PC-9 (cell line): ENCODE data around the gene MRPL19. TPM values are rescaled to one million over a fixed set of nuclear protein-coding genes. Genes with fewer than 3 reads are reported as not detected.

Experiments used
- BruUV-seq: library from RNA; stranded (reverse); fragments of 400-500 nt; replicated peaks from 2 replicates; lab custom pipeline; 2021; lab: Mats Ljungman, UMichigan
- CTCF ChIA-PET: fragments of 300-600 bp; sonication (Branson Sonifier 250); formaldehyde crosslinking; loops from one replicate; lab custom pipeline; 2022; ENCODE audit warnings: antibody characterized with exemption; lab: Charles Lee
- POLR2A ChIA-PET: fragments of 300-600 bp; sonication (Branson Sonifier 250); formaldehyde crosslinking; loops from one replicate; lab custom pipeline; 2022; ENCODE audit warnings: antibody characterized with exemption; ENCODE audit not compliant: unreplicated experiment; lab: Charles Lee
- DNase-seq, 2 experiments: peaks; one replicate each; pipeline versions ENCODE4 v3.0.0 to v3.0.0-alpha.2; 2015 to 2022; ENCODE audit warnings: mixed read lengths in 1 of 2
- H2AFZ ChIP-seq: fragments of 200-600 bp; sonication (generic); 2 replicates; pipeline ENCODE4 v1.8.1; 2017; ENCODE audit warnings: antibody characterized with exemption
- H3F3A ChIP-seq: fragments of 200-600 bp; sonication (generic); 2 replicates; pipeline ENCODE4 v1.8.1; 2017; ENCODE audit warnings: antibody characterized with exemption, mild to moderate bottlenecking, low read depth; ENCODE audit not compliant: insufficient read depth
- H3K27ac ChIP-seq: fragments of 200-600 bp; sonication (generic); 2 replicates; pipeline ENCODE4 v1.6.1; 2016; ENCODE audit warnings: mixed run types
- H3K27me3 ChIP-seq: fragments of 200-600 bp; sonication (generic); 2 replicates; pipeline ENCODE4 v1.6.1; 2016; ENCODE audit warnings: low read depth, mixed run types; ENCODE audit not compliant: insufficient read depth
- H3K36me3 ChIP-seq: fragments of 200-600 bp; sonication (generic); 2 replicates; pipeline ENCODE4 v1.6.1; 2016; ENCODE audit warnings: low read depth, mixed run types
- H3K4me1 ChIP-seq: fragments of 200-600 bp; sonication (generic); replicated peaks from 2 replicates; pipeline ENCODE4 v1.6.1; 2016; ENCODE audit warnings: mixed run types; ENCODE audit not compliant: insufficient read depth
- H3K4me2 ChIP-seq: fragments of 200-600 bp; sonication (generic); 2 replicates; pipeline ENCODE4 v1.6.1; 2017; ENCODE audit warnings: mixed run types
- H3K4me3 ChIP-seq: fragments of 200-600 bp; sonication (generic); 2 replicates; pipeline ENCODE4 v1.6.1; 2016; ENCODE audit warnings: mixed run types
- H3K79me2 ChIP-seq: fragments of 200-600 bp; sonication (generic); 2 replicates; pipeline ENCODE4 v1.6.1; 2017; ENCODE audit warnings: low read depth, mixed run types
- H3K9me2 ChIP-seq: fragments of 200-600 bp; sonication (generic); 2 replicates; pipeline ENCODE4 v1.8.1; 2017; ENCODE audit warnings: mild to moderate bottlenecking; ENCODE audit not compliant: insufficient read depth
- H3K9me3 ChIP-seq: fragments of 200-600 bp; sonication (generic); 2 replicates; pipeline ENCODE4 v1.8.1; 2016; ENCODE audit warnings: low read depth; ENCODE audit not compliant: insufficient read depth
- H4K20me1 ChIP-seq: fragments of 200-600 bp; sonication (generic); 2 replicates; pipeline ENCODE4 v1.8.1; 2017; ENCODE audit not compliant: insufficient read depth
- EZH2 ChIP-seq: fragments of 200-600 bp; sonication (generic); IDR thresholded peaks from 2 replicates; pipeline ENCODE4 v1.8.0; 2017; ENCODE audit warnings: antibody characterized with exemption, low read depth
- intact Hi-C: fragments of 100-400 bp; cut with micrococcal nuclease; formaldehyde crosslinking; loops from one replicate; pipeline ENCODE4 v1.10.0; 2022; ENCODE audit not compliant: unreplicated experiment
- total RNA-seq: library from RNA; stranded (reverse); gene quantifications from 2 replicates; pipeline ENCODE4 v1.2.3, GENCODE V29; 2021
- TF ChIP-seq, protein P1 (sequence below): fragments of 200-600 bp; sonication (generic); conservative IDR thresholded peaks from 2 replicates; pipeline ENCODE4 v1.6.1; 2017; ENCODE audit warnings: mixed run types, antibody characterized with exemption, mild to moderate bottlenecking, moderate library complexity

MRPL19 gene
- total RNA-seq, 1 experiment from 2014 or later: 46.5 TPM

- intact Hi-C loops: no loop called here
- Histone ChIP-seq H3K27me3 (no peaks in the 10 kb centered on the region), H3K27ac (no peak overlapping the region), H3K4me2 (no peak overlapping the region), H3K4me3 (no peak overlapping the region), H4K20me1 (no peaks in the 10 kb centered on the region), H3K9me3 (no peaks in the 10 kb centered on the region), H3K36me3 (0 out of 2 replicates have a peak, but pooled peaks cover 21% of the 10 kb centered on the region), H3F3A (peaks cover 6% of the 10 kb centered on the region; the same call in 1 of the 2 replicates), H3K9me2 (no peaks in the 10 kb centered on the region), H3K4me1 (peaks cover 14% of the 10 kb centered on the region), H3K79me2 (peaks cover 21% of the 10 kb centered on the region), H2AFZ (no peak overlapping the region)
- no TSS peak for BruUV-seq
- TF ChIP-seq, protein P1, sequence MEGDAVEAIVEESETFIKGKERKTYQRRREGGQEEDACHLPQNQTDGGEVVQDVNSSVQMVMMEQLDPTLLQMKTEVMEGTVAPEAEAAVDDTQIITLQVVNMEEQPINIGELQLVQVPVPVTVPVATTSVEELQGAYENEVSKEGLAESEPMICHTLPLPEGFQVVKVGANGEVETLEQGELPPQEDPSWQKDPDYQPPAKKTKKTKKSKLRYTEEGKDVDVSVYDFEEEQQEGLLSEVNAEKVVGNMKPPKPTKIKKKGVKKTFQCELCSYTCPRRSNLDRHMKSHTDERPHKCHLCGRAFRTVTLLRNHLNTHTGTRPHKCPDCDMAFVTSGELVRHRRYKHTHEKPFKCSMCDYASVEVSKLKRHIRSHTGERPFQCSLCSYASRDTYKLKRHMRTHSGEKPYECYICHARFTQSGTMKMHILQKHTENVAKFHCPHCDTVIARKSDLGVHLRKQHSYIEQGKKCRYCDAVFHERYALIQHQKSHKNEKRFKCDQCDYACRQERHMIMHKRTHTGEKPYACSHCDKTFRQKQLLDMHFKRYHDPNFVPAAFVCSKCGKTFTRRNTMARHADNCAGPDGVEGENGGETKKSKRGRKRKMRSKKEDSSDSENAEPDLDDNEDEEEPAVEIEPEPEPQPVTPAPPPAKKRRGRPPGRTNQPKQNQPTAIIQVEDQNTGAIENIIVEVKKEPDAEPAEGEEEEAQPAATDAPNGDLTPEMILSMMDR: no peak
- no peak for TF ChIP-seq EZH2
- CTCF ChIA-PET: interaction anchor here (0.5 kb wide), 1 partner anchor 12 kb away, joined by 3 read pairs; no protein-coding TSS in a partner anchor
- DNase-seq: no peak
- POLR2A ChIA-PET: interaction anchor here (0.6 kb wide), 1 partner anchor 1788 kb away, joined by 7 read pairs; no protein-coding TSS in a partner anchor
These were observed 57.2 kb downstream of the MRPL19 start for GRCh38 chr2:75703589-75704287.

- peaks cover 27% of the 10 kb centered on the region for H3K4me1 ChIP-seq
- H3K9me3 ChIP-seq: no peaks in the 10 kb centered on the region
- BruUV-seq: no TSS peak
- H3K4me2 ChIP-seq: peak overlapping the region; percentile 32; the same call in 1 of the 2 replicates
- peaks cover 6% of the 10 kb centered on the region for H3F3A ChIP-seq
- POLR2A ChIA-PET: interaction anchor here (0.6 kb wide), 1 partner anchor 60 kb away, joined by 4 read pairs; the partner anchor contains the start of gene MRPL19
- H3K36me3 ChIP-seq: 0 out of 2 replicates have a peak, but pooled peaks cover 18% of the 10 kb centered on the region
- DNase-seq: peak in 1 of 2 experiments; percentile 57
- CTCF ChIA-PET: no interaction called here
- no peak overlapping the region for H2AFZ ChIP-seq
- H3K27ac ChIP-seq: no peak overlapping the region
- peaks cover 36% of the 10 kb centered on the region for H3K79me2 ChIP-seq
- H4K20me1 ChIP-seq: no peaks in the 10 kb centered on the region
- TF ChIP-seq EZH2: no peak
- TF ChIP-seq, protein P1: no peak
- H3K9me2 ChIP-seq: no peaks in the 10 kb centered on the region
- no peak overlapping the region for H3K4me3 ChIP-seq
- intact Hi-C loops: no loop called here
- H3K27me3 ChIP-seq: no peaks in the 10 kb centered on the region
These were observed 59.3 kb downstream of the MRPL19 start for GRCh38 chr2:75705921-75706320.

DNA sequence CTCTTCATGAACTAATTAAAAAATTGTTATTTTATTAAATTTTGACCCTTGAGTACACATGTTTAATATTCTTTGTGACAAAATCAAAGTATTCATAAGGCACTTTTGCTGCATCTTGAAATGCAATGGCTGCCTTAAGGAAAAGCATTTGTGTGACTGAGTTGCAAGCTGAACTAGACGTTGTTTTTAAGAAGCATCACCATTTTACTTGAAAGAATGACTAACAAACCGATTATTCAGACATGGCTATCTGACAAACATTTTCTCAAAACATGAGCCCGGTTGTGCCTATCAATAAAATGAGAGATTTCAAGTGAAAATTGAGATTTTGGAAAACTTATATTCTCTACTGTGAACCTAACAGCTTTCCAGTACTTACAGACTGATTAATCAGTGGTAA, 61.3 kb downstream of the MRPL19 start:
- H3K4me2 ChIP-seq: no peak overlapping the region
- BruUV-seq: no TSS peak
- POLR2A ChIA-PET: no interaction called here
- H3K79me2 ChIP-seq: peaks cover 36% of the 10 kb centered on the region
- H2AFZ ChIP-seq: no peak overlapping the region
- peaks cover 11% of the 10 kb centered on the region for H3F3A ChIP-seq
- H3K9me3 ChIP-seq: no peaks in the 10 kb centered on the region
- no peak for DNase-seq
- TF ChIP-seq, protein P1: no peak
- no peak for TF ChIP-seq EZH2
- intact Hi-C loops: no loop called here
- no peak overlapping the region for H3K27ac ChIP-seq
- H4K20me1 ChIP-seq: no peaks in the 10 kb centered on the region
- H3K36me3 ChIP-seq: 0 out of 2 replicates have a peak, but pooled peaks cover 4% of the 10 kb centered on the region
- no peaks in the 10 kb centered on the region for H3K9me2 ChIP-seq
- H3K4me1 ChIP-seq: peaks cover 30% of the 10 kb centered on the region
- CTCF ChIA-PET: interaction anchor here (0.6 kb wide), 1 partner anchor 495 kb away, joined by 3 read pairs; no protein-coding TSS in a partner anchor
- H3K4me3 ChIP-seq: no peak overlapping the region
- no peaks in the 10 kb centered on the region for H3K27me3 ChIP-seq
